ENCODE results near the gene ELP4.
A peak's percentile ranks its signal among the peaks of the same experiment; 100 is the strongest.
"Not testable (repeated sequence)": the region's sequence is repeated elsewhere in the genome, so short reads cannot be mapped to it uniquely, and the experiment has no call there.

The ELP4 gene

DNA sequence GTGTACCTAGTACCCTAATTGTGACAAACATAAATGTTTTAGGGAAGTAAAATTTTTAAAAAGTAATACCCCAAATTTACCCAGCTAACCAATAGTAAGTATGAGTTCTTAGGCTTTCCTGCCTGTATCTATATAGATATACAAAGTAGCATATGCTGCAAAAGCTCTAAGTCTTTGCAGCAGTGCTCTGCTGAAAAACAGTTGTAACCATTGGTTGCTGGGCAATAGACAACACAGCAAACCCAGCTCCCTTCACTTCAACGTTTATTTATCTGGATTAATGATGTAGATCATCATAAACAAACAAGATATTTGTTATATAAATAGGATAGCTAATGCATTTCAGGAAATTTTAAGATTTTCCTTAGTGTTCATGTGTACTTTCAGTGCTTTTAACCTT is 218.9 kb downstream of the ELP4 start:
- no peak for DNase-seq (ENCODE audit: low read depth)
- no peak overlapping the region for H3K4me3 ChIP-seq (ENCODE audit: control insufficient read depth, low read depth, low read length)
- TF ChIP-seq, protein P1, sequence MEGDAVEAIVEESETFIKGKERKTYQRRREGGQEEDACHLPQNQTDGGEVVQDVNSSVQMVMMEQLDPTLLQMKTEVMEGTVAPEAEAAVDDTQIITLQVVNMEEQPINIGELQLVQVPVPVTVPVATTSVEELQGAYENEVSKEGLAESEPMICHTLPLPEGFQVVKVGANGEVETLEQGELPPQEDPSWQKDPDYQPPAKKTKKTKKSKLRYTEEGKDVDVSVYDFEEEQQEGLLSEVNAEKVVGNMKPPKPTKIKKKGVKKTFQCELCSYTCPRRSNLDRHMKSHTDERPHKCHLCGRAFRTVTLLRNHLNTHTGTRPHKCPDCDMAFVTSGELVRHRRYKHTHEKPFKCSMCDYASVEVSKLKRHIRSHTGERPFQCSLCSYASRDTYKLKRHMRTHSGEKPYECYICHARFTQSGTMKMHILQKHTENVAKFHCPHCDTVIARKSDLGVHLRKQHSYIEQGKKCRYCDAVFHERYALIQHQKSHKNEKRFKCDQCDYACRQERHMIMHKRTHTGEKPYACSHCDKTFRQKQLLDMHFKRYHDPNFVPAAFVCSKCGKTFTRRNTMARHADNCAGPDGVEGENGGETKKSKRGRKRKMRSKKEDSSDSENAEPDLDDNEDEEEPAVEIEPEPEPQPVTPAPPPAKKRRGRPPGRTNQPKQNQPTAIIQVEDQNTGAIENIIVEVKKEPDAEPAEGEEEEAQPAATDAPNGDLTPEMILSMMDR (conservative IDR thresholded peaks at IDR 0.05; ENCODE audit: control insufficient read depth, insufficient read depth, low read depth, low read length): no peak

- H3K4me3 ChIP-seq (ENCODE audit: control insufficient read depth, low read depth, low read length): no peak overlapping the region
- TF ChIP-seq, protein P1 (conservative IDR thresholded peaks at IDR 0.05; ENCODE audit: control insufficient read depth, insufficient read depth, low read depth, low read length): no peak
- no peak for DNase-seq (ENCODE audit: low read depth)
Measured at GRCh38 chr11:31740131-31740530, 230.6 kb downstream of the ELP4 start.

DNA sequence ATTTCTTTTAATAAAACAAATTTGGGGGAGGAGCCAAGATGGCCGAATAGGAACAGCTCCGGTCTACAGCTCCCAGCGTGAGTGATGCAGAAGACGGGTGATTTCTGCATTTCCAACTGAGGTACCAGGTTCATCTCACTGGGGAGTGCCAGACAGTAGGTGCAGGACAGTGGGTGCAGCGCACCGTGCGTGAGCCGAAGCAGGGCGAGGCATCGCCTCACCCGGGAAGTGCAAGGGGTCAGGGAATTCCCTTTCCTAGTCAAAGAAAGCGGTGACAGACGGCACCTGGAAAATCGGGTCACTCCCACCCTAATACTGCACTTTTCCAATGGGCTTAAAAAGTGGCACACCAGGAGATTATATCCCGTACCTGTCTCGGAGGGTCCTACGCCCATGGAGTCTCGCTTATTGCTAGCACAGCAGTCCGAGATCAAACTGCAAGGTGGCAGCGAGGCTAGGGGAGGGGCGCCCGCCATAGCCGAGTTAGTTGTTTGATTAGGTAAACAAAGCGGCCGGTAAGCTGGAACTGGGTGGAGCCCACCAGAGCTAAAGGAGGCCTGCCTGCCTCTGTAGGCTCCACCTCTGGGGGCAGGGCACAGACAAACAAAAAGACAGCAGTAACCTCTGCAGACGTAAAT is 231.3 kb downstream of the ELP4 start:
- not testable (repeated sequence) for DNase-seq (ENCODE audit: low read depth); H3K4me3 ChIP-seq (ENCODE audit: control insufficient read depth, low read depth, low read length)

- TF ChIP-seq, protein P1 (conservative IDR thresholded peaks at IDR 0.05; ENCODE audit: control insufficient read depth, insufficient read depth, low read depth, low read length): no peak
- DNase-seq (ENCODE audit: low read depth): no peak
- no peak overlapping the region for H3K4me3 ChIP-seq (ENCODE audit: control insufficient read depth, low read depth, low read length)
Measured at GRCh38 chr11:31747581-31747980, 238.0 kb downstream of the ELP4 start.

DNA sequence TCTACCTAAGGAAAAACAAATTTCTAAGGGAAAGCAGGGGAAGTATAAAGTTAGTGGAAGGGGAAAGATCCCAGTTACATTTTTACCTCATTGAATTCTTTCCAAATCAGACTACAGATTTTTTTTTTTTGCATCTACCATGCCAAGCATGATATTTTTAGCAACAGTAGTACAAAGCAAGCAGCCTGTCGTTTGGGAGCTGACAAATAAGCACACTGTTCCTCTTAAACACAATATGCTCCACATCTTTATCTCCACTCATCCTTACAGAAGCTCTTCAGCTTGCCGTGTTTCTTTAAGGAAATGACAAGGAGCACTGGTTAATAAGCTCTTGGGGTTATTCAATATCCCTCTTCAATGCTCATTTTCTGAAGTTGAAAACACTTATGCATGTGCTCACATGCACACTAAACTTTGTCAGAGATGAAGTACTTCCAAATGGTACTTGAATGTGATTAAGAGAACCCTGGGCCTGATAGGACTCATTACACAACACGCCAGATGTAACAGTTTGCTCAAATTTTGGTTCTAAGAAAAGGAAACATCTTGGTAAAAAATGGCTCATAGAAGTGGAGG is 247.8 kb downstream of the ELP4 start:
- TF ChIP-seq, protein P1 (conservative IDR thresholded peaks at IDR 0.05; ENCODE audit: control insufficient read depth, insufficient read depth, low read depth, low read length): no peak
- DNase-seq (ENCODE audit: low read depth): peak; percentile 1
- no peak overlapping the region for H3K4me3 ChIP-seq (ENCODE audit: control insufficient read depth, low read depth, low read length)

- DNase-seq (ENCODE audit: low read depth): no peak
- TF ChIP-seq, protein P1 (conservative IDR thresholded peaks at IDR 0.05; ENCODE audit: control insufficient read depth, insufficient read depth, low read depth, low read length): no peak
- H3K4me3 ChIP-seq (ENCODE audit: control insufficient read depth, low read depth, low read length): no peak overlapping the region
Measured at GRCh38 chr11:31761636-31762035, 252.1 kb downstream of the ELP4 start.

DNA sequence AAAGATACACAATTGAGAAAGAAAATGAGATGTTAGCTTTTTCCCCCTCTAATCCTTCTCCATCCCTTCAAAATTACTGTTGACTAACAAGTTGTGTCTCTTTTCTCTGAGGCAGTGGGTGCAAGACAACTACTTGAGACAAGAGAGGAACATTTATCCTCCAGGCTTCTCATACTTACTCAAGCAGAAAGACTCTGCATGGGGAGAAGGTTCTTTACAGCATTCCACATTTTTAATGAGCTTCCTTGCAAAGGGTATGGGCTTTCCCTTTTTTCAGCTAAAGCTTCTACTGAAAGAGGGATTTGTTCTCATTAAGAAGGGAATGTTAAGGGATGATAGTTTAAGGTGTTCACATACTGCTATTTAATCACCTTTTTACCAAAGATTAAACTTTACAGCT is 253.7 kb downstream of the ELP4 start:
- no peak overlapping the region for H3K4me3 ChIP-seq (ENCODE audit: control insufficient read depth, low read depth, low read length)
- DNase-seq (ENCODE audit: low read depth): no peak
- TF ChIP-seq, protein P1 (conservative IDR thresholded peaks at IDR 0.05; ENCODE audit: control insufficient read depth, insufficient read depth, low read depth, low read length): no peak
